IPS-18a (cell line): ENCODE measurements around the gene IRS2.
"Not testable (repeated sequence)": the region's sequence is repeated elsewhere in the genome, so short reads cannot be mapped to it uniquely, and the experiment has no call there.

Source experiments
- H3K27ac ChIP-seq: one replicate; pipeline ENCODE4 v1.5.1; 2013; ENCODE audit warnings: low read length
- H3K27me3 ChIP-seq: one replicate; pipeline ENCODE4 v1.6.1; 2013; ENCODE audit warnings: mild to moderate bottlenecking, low read length; ENCODE audit not compliant: control insufficient read depth, insufficient read depth
- H3K36me3 ChIP-seq: one replicate; pipeline ENCODE4 v1.6.1; 2013; ENCODE audit warnings: low read depth, low read length; ENCODE audit not compliant: control insufficient read depth
- H3K4me1 ChIP-seq: one replicate; pipeline ENCODE4 v1.6.1; 2013; ENCODE audit warnings: low read depth, low read length; ENCODE audit not compliant: control insufficient read depth
- H3K4me3 ChIP-seq: one replicate; pipeline ENCODE4 v1.5.1; 2013; ENCODE audit warnings: low read length
- H3K9ac ChIP-seq: one replicate; pipeline ENCODE4 v1.6.1; 2013; ENCODE audit warnings: mild to moderate bottlenecking, low read length, moderate library complexity
- H3K9me3 ChIP-seq: one replicate; pipeline ENCODE4 v1.6.1; 2013; ENCODE audit warnings: low read depth, low read length; ENCODE audit not compliant: control insufficient read depth

IRS2 gene

GRCh38 chr13:109734002-109734785 lies 52.2 kb downstream of the IRS2 start:
- Histone ChIP-seq H3K4me3 (no peak overlapping the region), H3K27ac (no peak overlapping the region), H3K9ac (no peak overlapping the region), H3K9me3 (no peaks in the 10 kb centered on the region), H3K27me3 (no peaks in the 10 kb centered on the region), H3K4me1 (peaks cover 4% of the 10 kb centered on the region), H3K36me3 (no peaks in the 10 kb centered on the region)

- H3K36me3 ChIP-seq: no peaks in the 10 kb centered on the region
- no peaks in the 10 kb centered on the region for H3K27me3 ChIP-seq
- no peak overlapping the region for H3K4me3 ChIP-seq
These were observed 52.8 kb downstream of the IRS2 start for GRCh38 chr13:109733550-109733949.

GRCh38 chr13:109732470-109733170 lies 53.8 kb downstream of the IRS2 start:
- H3K9ac ChIP-seq, H3K36me3 ChIP-seq, H3K27me3 ChIP-seq, H3K4me3 ChIP-seq, H3K4me1 ChIP-seq, H3K9me3 ChIP-seq, H3K27ac ChIP-seq: not testable (repeated sequence)

More at GRCh38 chr13:109733550-109733949, 52.8 kb downstream of the IRS2 start:
- Histone ChIP-seq H3K9ac (no peak overlapping the region), H3K9me3 (no peaks in the 10 kb centered on the region), H3K27ac (no peak overlapping the region), H3K4me1 (peaks cover 10% of the 10 kb centered on the region)

GRCh38 chr13:109730812-109731335 lies 55.5 kb downstream of the IRS2 start:
- H3K4me3 ChIP-seq: no peak overlapping the region
- H3K4me1 ChIP-seq: peaks cover 10% of the 10 kb centered on the region
- H3K36me3 ChIP-seq: no peaks in the 10 kb centered on the region
- H3K9ac ChIP-seq: no peak overlapping the region
- no peaks in the 10 kb centered on the region for H3K27me3 ChIP-seq
- H3K9me3 ChIP-seq: no peaks in the 10 kb centered on the region
- no peak overlapping the region for H3K27ac ChIP-seq

GRCh38 chr13:109728791-109729731 lies 57.3 kb downstream of the IRS2 start:
- Histone ChIP-seq H3K4me3 (no peak overlapping the region), H3K27ac (no peak overlapping the region), H3K9me3 (no peaks in the 10 kb centered on the region), H3K9ac (no peak overlapping the region), H3K27me3 (no peaks in the 10 kb centered on the region), H3K36me3 (no peaks in the 10 kb centered on the region), H3K4me1 (peaks cover 10% of the 10 kb centered on the region)

- no peak overlapping the region for H3K9ac ChIP-seq
- no peak overlapping the region for H3K27ac ChIP-seq
- peaks cover 10% of the 10 kb centered on the region for H3K4me1 ChIP-seq
- no peaks in the 10 kb centered on the region for H3K9me3 ChIP-seq
- H3K27me3 ChIP-seq: no peaks in the 10 kb centered on the region
- H3K4me3 ChIP-seq: no peak overlapping the region
- H3K36me3 ChIP-seq: no peaks in the 10 kb centered on the region
These were observed 58.3 kb downstream of the IRS2 start for GRCh38 chr13:109728061-109728460.

- H3K4me1 ChIP-seq: peaks cover 11% of the 10 kb centered on the region
- no peak overlapping the region for H3K9ac ChIP-seq
- H3K36me3 ChIP-seq: no peaks in the 10 kb centered on the region
These were observed 59.1 kb downstream of the IRS2 start for GRCh38 chr13:109727251-109727650.

GRCh38 chr13:109725995-109726637 lies 60.3 kb downstream of the IRS2 start:
- no peak overlapping the region for H3K27ac ChIP-seq
- H3K36me3 ChIP-seq: no peaks in the 10 kb centered on the region
- H3K4me1 ChIP-seq: peaks cover 12% of the 10 kb centered on the region
- no peak overlapping the region for H3K4me3 ChIP-seq
- H3K27me3 ChIP-seq: no peaks in the 10 kb centered on the region
- no peaks in the 10 kb centered on the region for H3K9me3 ChIP-seq
- H3K9ac ChIP-seq: no peak overlapping the region

More at GRCh38 chr13:109727251-109727650, 59.1 kb downstream of the IRS2 start:
- no peaks in the 10 kb centered on the region for H3K9me3 ChIP-seq
- no peak overlapping the region for H3K27ac ChIP-seq
- no peaks in the 10 kb centered on the region for H3K27me3 ChIP-seq
- no peak overlapping the region for H3K4me3 ChIP-seq

- no peaks in the 10 kb centered on the region for H3K27me3 ChIP-seq
- no peak overlapping the region for H3K9ac ChIP-seq
- peaks cover 12% of the 10 kb centered on the region for H3K4me1 ChIP-seq
- no peaks in the 10 kb centered on the region for H3K9me3 ChIP-seq
- H3K36me3 ChIP-seq: no peaks in the 10 kb centered on the region
- no peak overlapping the region for H3K4me3 ChIP-seq
- H3K27ac ChIP-seq: no peak overlapping the region
These were observed 61.1 kb downstream of the IRS2 start for GRCh38 chr13:109725297-109725696.

GRCh38 chr13:109724603-109725002 lies 61.8 kb downstream of the IRS2 start:
- Histone ChIP-seq H3K27ac (no peak overlapping the region), H3K36me3 (no peaks in the 10 kb centered on the region), H3K4me1 (peaks cover 12% of the 10 kb centered on the region), H3K9ac (no peak overlapping the region), H3K4me3 (no peak overlapping the region), H3K9me3 (no peaks in the 10 kb centered on the region), H3K27me3 (no peaks in the 10 kb centered on the region)

- Histone ChIP-seq H3K4me3 (no peak overlapping the region), H3K27ac (no peak overlapping the region), H3K27me3 (no peaks in the 10 kb centered on the region), H3K36me3 (no peaks in the 10 kb centered on the region), H3K4me1 (peaks cover 2% of the 10 kb centered on the region), H3K9me3 (no peaks in the 10 kb centered on the region), H3K9ac (no peak overlapping the region)
These were observed 63.3 kb downstream of the IRS2 start for GRCh38 chr13:109723046-109723445.
